GM19035 (cell line): ENCODE data around the gene SMYD3.
"Not testable (repeated sequence)": the region's sequence is repeated elsewhere in the genome, so short reads cannot be mapped to it uniquely, and the experiment has no call there.

ENCODE experiments used
- ATAC-seq: cut with Tn5 transposase; IDR thresholded peaks from one replicate; pipeline ENCODE4 v1.9.1; 2021; ENCODE audit not compliant: unreplicated experiment

The SMYD3 gene

DNA sequence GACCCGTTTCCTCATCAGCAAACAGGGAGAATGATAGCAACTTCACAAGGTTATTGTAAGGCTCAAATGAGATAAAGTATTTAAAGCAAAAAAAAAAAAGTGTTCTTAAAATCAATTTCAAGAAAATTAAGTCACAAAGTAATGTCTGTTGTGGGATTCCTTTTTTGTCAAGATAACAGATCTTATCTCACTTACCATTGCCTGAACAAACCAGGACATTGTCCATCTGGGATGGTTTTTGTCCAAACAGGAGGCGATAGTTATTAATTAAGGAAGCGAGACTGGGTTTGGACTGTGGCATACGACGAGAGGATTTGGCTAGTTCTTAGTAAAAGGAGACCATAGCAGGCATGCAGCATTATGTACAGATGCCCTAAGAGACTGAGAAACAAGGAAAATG, 458.4 kb downstream of the SMYD3 start:
- ATAC-seq: no peak

DNA sequence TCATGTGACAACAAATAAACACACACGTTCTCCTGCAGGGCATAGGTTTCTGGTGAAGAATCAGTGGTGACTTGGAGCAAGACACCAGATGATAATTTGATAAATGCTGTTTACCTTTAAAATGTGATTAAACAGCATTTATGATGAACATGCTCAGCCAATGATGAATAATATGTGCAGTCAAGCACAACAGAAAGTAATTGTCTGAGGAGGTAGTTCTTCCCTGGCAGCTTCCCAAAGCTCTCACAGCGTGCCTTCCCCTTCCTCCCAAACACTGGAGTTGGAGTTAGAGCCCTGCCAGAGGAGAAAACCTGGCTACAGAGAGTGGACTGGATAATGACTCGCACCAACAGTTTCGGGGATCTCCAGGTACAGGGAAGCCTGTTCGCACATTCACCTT, 463.5 kb downstream of the SMYD3 start:
- ATAC-seq: no peak

DNA sequence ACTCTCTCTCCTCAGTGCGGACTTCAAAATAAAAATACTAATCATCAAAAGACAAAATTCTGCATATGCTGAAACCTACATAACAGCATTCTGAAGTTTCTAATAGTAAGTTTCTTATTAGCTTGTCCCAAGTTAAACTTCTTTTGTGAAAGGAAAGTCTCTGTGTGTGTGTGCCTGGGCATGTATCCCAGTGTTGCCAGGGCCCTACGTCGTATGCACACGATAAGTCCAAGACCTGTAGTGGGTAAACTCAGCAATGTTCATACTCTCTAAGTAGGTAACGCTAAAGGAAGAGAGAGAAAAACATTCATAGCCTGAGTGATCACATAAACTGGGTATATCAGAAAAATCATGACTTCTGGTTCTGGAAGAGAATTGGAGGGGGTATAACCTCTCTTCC, 465.7 kb downstream of the SMYD3 start:
- ATAC-seq: no peak

DNA sequence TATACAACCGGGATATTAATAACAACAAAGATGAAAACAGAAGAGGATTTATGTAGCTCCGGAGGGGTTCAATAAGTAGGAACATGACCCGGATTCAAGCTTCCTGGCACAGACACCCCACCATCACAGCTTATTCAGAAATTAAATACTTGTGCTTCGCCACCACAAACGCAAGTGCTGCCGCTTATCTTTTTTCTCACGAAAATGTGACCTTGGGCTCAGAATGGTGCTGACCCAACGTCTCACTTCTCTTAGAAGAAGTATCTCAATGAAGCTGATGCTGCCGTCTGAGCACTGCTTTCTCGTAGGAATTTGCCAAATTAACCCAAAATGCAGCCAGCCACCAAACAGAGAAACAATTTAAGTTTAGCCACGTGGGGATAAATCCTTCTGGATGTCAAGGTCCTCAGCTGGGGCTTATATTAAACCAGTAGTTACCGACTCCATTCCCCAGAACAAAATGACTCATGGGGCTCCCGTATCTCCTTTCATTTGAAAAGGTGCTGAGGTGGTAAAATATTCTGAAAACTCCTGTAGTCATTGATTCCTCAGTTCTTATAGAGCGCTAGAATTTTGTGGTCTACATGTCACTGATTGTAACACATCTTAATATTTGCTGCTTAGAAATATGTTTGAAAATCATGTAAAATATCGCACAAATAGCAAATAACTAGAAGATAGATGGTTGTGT, 466.7 kb downstream of the SMYD3 start:
- ATAC-seq: no peak

DNA sequence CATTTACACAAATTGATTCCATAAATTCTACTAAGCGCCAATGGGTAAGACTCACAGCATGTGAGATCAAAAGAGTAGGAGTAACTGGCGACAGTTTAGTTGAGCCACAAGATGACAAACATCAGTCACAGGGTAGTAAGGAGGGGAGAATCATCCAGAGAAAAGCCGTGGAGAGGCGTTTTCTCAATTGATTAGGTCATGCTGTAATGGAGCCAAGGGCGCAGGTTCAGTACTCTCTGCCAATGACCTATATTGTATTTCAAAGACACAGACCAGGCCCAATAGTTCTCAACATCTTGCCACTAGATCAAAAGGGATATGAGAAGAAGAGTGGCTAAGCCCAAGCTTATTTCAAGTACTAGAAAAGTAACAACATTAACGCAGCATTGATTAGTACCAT, 467.5 kb downstream of the SMYD3 start:
- ATAC-seq: no peak

DNA sequence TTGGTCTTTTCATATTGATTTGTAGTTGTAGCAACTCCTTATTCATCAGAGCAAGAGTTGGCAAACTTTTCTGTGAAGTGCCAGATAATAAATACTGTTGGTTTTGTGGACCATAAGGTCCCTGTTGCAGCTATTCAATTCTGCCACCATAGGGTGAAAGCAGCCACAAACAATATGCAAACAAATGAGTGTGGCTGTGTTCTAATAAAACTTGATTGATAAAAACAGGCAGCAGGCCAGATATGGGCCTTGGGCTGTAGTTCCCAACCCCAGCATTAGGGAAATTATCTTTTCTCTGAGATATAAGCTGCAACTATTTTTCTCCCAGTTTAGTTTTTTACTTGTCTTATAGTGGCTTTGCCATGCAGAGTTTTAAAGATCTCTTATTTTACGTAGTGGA, 469.2 kb downstream of the SMYD3 start:
- ATAC-seq: no peak

DNA sequence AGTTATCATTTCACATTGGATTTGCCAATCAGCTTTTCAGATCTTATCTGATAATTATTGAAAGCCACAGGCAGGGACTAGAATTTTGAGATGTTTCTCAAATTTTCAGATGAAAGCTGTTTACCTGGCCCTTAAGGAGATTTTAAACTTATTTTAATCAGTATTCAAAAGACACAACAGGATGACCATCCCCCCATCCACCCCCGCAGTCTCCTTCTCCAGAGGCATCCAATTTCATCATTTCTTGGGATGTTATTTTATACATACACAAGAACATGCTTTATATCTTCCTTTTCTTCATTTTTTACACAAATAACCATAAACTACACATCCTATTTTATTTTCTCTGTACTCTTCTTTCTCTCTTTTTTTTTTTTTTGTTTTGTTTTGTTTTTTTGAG, 470.9 kb downstream of the SMYD3 start:
- no peak for ATAC-seq

DNA sequence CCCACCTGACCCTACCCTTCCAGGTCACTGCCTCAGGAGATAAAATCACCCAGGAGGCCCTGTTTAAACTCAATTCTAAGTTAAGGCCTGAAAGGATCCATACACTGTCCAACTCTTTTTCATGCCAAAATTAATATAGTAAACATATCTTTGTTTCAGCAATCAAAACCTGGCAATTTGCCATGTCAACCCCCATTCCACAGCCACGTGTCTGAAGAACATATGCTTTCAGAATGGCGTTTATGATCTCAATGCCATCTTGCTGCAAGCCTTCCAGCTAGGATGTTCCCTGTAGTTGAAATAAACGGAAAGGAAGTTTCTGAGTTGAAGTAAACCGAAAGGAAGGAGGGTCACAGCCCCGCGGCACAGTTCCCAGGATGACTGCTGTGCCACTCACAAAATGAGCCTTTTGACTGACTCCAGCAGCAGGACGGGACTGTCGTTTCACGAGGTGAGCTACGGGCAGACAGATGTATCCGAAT, 472.0 kb downstream of the SMYD3 start:
- ATAC-seq: no peak

DNA sequence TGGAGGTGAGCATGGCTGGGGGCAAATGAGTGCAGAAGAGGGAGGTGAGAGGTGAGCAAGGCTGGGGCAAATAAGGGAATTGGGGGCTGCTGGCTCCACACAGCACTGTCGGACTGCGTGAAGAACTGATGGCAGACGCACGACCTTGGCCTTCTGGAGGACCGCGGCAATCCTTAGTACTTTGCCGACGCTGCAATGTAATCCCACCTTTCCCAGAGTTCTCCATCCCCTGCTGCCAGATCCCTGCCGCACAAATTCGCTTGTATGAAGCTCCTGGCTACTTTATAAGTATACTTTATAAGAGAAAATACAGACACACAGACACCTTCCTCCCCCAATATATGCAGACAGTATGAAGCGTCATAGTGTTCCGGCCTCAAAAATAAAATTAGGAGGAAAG, 472.4 kb downstream of the SMYD3 start:
- no peak for ATAC-seq

DNA sequence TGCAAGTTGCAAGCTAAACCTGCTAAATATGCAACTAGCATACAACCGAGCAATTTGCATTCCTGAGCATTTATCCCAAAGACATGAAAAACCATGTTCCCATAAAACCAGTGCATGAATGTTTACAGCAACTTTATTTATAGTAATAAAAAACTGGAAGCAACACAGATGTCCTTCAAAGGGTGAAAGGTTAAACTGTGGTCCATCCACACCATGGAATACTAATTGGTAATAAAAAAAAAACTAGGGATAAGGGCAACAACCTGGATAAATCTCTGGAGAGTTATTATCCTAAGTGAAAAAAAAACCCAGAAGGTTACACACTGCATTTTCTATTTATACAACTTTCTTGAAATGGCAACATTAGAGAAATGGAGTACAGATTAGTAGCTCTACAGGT, 474.1 kb downstream of the SMYD3 start:
- ATAC-seq: no peak

DNA sequence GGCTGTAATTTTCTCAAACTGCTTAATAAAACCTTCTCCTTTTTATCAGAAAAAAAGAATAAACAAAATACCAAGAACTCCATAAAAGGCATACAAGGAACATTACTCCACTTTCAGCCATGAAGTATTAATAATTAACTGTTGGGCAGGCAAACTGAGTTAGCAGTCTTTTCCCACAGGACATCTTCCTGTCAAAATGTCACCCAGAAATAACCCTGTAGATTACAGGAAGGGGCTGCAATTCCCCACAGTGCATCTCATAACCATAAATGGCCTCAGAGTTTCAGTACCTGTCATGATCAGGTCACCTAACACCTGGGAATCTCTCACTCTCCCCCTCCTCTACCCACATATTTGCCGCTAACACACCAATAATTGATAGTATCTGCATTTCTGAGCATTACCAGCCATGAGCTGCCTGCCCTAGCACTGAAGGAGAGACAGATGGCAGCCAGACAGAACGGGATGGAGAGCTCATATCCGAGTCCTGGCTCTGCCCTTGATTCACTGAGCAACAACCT, 475.0 kb downstream of the SMYD3 start:
- ATAC-seq: no peak

DNA sequence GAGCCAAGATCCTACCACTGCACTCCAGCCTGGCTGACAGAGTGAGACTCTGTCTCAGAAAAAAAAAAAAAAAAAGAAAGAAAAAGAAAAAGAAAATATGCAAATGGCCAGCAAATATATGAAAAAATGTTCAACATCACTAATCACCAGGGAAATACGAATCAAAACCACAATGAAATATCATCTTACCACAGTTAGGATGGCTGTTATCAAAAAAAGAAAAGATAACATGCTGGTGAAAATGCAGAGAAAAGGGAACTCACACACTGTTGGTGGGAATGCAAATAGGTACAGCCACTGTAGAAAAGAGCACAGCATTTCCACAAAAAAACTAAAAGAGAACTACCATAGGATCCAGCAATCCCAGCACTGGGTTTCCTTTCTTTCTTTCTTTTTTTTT, 477.5 kb downstream of the SMYD3 start:
- no peak for ATAC-seq

DNA sequence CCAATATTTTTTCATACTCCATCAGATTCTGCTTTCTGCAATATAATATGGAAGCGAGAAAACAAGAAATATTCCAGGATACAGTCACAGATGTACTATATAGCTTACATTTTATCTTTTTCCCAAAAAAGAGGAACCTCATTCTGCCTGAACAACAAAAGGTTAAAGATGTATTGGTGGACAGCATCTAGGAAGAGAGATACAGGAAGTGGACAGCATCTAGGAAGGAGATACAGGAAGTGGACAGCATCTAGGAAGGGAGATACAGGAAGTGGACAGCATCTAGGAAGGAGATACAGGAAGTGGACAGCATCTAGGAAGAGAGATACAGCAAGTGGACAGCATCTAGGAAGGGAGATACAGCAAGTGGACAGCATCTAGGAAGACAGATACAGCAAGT, 483.0 kb downstream of the SMYD3 start:
- ATAC-seq: not testable (repeated sequence)

DNA sequence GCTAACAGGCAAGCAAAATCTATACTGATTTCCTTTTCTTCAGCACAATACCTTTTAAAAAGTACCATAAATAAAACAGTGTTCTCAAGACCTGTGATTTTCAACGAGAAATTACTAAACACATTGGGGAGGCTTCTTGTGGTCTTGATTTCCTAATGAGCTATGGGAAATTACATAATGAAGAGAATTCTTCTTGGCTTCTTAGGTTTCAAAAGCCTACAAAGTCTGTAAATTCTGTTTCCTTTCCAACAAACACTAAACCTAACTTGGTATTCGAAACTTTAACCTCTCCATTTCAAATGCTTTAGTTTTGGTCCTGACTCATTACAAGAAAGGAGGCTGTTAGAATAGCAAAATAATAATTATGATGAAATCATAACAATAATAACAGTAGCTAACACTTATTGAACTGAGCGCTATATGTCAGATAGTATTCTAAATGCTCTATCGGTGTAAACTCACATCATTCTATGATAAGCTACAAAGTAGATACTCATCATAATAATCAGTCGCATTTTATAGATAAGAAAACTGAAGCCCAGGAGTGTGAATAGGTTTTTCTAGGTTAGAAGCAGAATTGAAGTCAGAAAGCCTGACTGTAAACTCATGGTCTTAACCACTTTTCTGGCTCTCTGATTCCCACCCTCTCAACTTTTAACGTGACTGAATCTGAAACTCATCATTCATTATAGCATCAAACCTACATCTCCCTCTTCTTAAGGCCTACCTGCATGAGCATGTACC, 486.7 kb downstream of the SMYD3 start:
- peak; percentile 73 for ATAC-seq

DNA sequence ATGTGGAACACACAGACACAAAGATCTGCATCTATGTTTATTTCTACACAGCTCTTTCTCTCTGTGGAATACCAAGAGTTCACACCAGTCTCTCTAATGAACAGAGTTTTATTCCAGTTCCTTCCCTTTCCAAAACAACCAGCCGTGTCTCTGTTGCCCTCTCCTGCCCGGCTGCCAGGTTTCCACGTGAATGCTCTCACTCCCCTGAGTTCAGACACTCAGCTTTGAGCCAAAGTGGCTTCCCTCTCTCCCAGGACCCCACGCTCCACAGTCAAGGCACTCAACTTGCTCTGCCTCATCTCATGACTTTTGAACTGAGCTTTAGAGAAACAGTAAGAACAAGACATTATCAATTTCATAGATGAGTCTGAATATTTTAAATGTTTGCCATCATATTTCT, 488.9 kb downstream of the SMYD3 start:
- no peak for ATAC-seq

DNA sequence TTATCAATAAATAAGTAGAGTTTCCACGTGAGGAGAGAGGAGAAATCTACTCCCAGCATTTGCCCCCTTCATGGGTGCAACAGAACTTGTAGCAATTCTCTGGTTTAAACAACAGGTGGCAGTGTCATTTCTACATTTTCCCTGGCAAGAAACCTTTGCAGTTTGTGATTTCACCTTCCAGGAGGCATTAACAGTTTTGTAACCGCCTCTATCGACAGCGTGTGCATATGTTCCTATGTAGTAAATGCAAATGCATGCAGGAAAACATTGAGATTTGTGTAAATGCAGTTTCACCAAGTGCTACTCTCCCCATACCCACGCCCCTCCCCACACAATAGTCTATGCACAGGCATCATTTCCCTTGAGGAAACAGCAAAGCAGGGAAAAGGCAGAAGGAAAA, 494.7 kb downstream of the SMYD3 start:
- no peak for ATAC-seq

DNA sequence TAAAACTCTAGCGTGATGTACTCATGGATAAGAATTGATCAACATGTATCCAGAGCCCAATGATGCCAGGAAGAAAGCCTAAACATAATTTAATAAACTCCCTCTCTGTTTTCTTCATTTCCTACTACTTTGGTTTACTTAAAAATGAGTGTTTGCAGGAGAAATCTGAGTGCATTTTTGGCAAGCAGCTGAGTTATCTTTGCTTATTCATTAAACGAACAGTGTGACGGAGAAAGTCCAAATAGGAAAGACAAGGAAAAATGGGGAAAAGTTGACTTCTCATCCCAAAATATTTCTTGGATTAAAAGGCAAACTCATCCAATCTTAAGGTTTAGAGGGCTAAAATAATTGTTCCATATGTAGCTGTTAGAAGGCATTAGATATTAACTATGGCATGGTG, 496.7 kb downstream of the SMYD3 start:
- ATAC-seq: no peak

DNA sequence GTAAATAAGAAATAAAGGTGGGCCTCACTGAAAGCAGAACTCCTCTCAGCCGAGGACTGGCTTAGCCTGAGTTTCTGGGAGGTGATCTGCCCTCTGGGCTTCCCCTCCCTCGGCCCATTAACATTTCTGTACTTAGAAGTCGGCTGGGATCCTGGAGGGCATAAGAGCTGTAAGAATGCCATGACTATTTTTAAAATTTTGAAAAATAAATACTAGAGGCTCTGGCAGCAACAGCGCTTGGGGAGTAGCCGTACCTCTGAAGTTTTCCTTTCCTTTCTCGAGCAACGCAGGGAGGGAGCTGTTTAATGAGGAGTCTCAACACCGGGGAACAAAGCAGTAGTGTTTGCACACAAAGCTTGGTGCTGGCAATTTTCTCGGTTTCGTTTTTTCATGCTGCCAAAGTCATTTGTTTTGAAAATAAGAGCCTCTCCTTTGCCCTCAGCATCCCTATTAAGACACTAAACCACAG, 498.7 kb downstream of the SMYD3 start:
- no peak for ATAC-seq

DNA sequence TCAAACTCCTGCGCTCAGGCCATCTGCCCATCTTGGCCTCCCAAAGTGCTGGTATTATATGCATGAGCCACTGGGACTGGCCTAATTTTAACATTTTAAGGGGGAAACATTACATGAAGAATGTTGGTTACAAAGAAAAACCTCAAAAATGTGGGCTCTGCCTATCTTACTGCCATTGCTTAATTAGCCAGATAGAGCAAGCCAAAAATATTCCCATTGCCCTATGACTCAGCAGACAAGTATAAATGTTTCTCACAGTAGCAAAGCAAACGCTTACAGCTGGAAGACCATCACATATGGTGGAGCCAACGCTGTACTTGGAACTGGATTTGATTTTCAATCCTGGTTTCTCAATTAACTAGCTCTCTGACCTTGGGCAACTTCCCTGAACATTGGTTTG, 502.0 kb downstream of the SMYD3 start:
- ATAC-seq: no peak

DNA sequence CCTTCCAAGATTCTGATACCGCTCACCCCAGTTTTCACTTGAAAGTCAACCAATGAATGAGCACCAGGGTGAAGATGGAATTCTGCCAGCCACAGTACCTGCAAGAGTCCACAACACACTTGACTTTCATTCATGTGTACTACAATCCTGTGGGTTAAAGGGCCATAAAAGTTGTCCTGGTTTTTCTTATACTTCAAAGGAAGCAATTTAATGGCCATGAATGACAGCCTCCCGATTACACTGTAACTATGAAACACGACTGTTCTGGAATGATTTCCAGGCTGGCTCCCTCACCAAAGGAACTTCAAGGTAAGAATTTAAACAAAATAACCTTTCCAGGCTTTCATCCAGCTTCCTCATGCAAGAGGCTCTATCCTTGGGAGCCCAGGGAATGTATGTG, 502.8 kb downstream of the SMYD3 start:
- no peak for ATAC-seq

DNA sequence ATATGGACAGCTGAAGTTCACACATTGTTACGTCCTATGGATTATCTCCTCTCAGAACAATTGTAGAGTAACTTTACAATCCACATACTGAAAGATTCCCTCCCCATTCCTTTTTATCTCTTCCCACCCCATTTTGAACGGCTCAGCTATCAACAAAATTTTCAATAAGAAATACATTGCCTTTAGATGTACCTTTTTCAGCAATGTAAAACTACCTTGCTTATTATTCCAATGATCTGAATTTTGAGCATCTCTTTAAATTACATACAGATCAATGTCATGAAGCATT, 503.7 kb downstream of the SMYD3 start:
- no peak for ATAC-seq

DNA sequence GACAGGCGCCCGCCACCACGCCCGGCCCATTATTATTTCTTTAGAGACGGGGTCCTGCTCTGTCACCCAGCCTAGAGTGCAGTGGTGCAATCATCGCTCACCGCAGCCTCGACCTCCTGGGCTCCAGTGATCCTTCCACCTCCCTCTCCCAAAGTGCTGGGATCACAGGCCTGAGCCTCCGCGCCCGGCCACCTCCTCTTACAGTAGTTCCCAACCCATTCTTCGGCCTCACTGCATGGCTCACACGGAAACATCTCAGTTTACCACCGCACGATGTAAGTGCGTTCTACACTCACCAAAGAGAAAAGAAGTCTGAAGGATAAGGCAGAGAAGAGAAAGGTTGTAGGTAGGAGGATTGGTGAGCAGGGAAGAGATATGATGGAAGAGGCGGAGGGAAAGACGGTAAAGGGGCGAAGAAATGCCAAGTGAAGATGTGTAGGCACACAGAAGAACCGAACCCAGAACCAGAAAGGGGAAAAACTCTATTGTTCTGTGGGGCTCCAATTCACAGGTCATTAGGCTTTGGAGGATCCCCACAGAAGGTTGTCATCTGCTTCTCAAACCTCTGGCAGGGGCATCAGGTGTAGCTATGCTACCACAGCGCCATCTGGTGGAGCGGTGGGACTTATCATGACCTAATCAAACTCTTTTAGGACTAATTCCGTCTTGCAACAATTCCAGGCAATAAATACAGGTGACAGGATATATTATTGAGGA, 504.2 kb downstream of the SMYD3 start:
- ATAC-seq: peak; percentile 66
